GM18870 (cell line): ENCODE measurements around the gene SPRR2B.
"Not testable (repeated sequence)": the region's sequence is repeated elsewhere in the genome, so short reads cannot be mapped to it uniquely, and the experiment has no call there.

Source experiments
- ATAC-seq: cut with Tn5 transposase; IDR thresholded peaks from one replicate; pipeline ENCODE4 v1.9.1; 2021; ENCODE audit warnings: moderate library complexity; ENCODE audit not compliant: unreplicated experiment

SPRR2B gene

GRCh38 chr1:153035211-153035610, 36.2 kb downstream of the SPRR2B start:
- ATAC-seq: no peak

GRCh38 chr1:153032677-153033308, 38.6 kb downstream of the SPRR2B start:
- ATAC-seq: no peak

GRCh38 chr1:153032073-153032472, 39.3 kb downstream of the SPRR2B start:
- ATAC-seq: no peak

GRCh38 chr1:153030895-153031294, 40.5 kb downstream of the SPRR2B start, which contains the start of gene SPRR1B:
Gene SPRR1B, plus strand, starts transcription at chr1:153031203. Its CDS starts 1,143 bp downstream, at chr1:153032346.
- no peak for ATAC-seq

GRCh38 chr1:153028766-153029165, 42.6 kb downstream of the SPRR2B start:
- no peak for ATAC-seq

GRCh38 chr1:153025797-153026196, 45.6 kb downstream of the SPRR2B start:
- no peak for ATAC-seq

GRCh38 chr1:153024413-153024812, 47.0 kb downstream of the SPRR2B start:
- ATAC-seq: no peak

- no peak for ATAC-seq
These were observed 48.3 kb downstream of the SPRR2B start for GRCh38 chr1:153023109-153023508.

GRCh38 chr1:153022340-153022739, 49.1 kb downstream of the SPRR2B start:
- ATAC-seq: not testable (repeated sequence)

- ATAC-seq: not testable (repeated sequence)
These were observed 49.6 kb downstream of the SPRR2B start for GRCh38 chr1:153021829-153022228.
